Heart left ventricle (tissue), 16 donors: ENCODE measurements around the gene ZNF683. TPM values are rescaled to one million over a fixed set of nuclear protein-coding genes. Genes with fewer than 3 reads are reported as not detected.

Experiments
- ATAC-seq, 4 donors: fragments of 200-7000 bp; cut with Tn5 transposase; one replicate each; pipeline ENCODE4 v1.9.1; 2020 to 2022; ENCODE audit warnings: moderate library complexity in 4 of 4, mild to moderate bottlenecking in 3 of 4, moderate number of reproducible peaks in 1 of 4
- DNase-seq, 5 donors: peaks; one replicate each; pipeline ENCODE4 v3.0.0-alpha.2; 2020
- H3K27ac ChIP-seq, 12 donors: fragments of 200-600 bp; sonication (generic) in 4 of 12; one replicate each; pipeline versions ENCODE4 v1.5.0 to v1.8.0; 2016 to 2022; ENCODE audit warnings: mild to moderate bottlenecking in 2 of 12
- H3K27me3 ChIP-seq, 9 donors: fragments of 200-600 bp; sonication (generic) in 2 of 9; one replicate each; pipeline versions ENCODE4 v1.5.1 to v1.8.0; 2016 to 2022; ENCODE audit warnings: mild to moderate bottlenecking in 3 of 9
- H3K36me3 ChIP-seq, 9 donors: fragments of 200-600 bp; sonication (generic) in 2 of 9; one replicate each; pipeline versions ENCODE4 v1.5.0 to v1.8.0; 2018 to 2022; ENCODE audit warnings: mild to moderate bottlenecking in 2 of 9
- H3K4me1 ChIP-seq, 12 donors: fragments of 200-600 bp; sonication (generic) in 4 of 12; one replicate each; pipeline versions ENCODE4 v1.5.0 to v1.8.0; 2016 to 2022; ENCODE audit warnings: mild to moderate bottlenecking in 3 of 12
- H3K4me3 ChIP-seq, 12 donors: fragments of 200-600 bp; sonication (generic) in 4 of 12; one replicate each; pipeline versions ENCODE4 v1.5.0 to v1.8.0; 2017 to 2022; ENCODE audit warnings: mild to moderate bottlenecking in 9 of 12, moderate library complexity in 4 of 12
- H3K9me3 ChIP-seq, 12 donors: fragments of 200-600 bp; sonication (generic) in 4 of 12; one replicate each; pipeline versions ENCODE4 v1.5.0 to v1.8.0; 2016 to 2022; ENCODE audit warnings: mild to moderate bottlenecking in 1 of 12
- CTCF ChIP-seq, 12 donors: fragments of 200-600 bp; sonication (generic) in 4 of 12; IDR thresholded peaks; one replicate each; pipeline versions ENCODE4 v1.5.0 to v1.8.0; 2018 to 2022; ENCODE audit warnings: antibody characterized with exemption in 12 of 12, mild to moderate bottlenecking in 5 of 12
- POLR2A ChIP-seq, 2 donors: fragments of 450-650 bp; IDR thresholded peaks; one replicate each; pipeline ENCODE4 v1.6.1; 2017; ENCODE audit warnings: antibody characterized with exemption in 2 of 2, mild to moderate bottlenecking in 2 of 2, moderate library complexity in 2 of 2
- WGBS, 4 donors: extraction: QIAGEN DNeasy Blood & Tissue Kit in 2 of 4; methylation state at CpG; one replicate each; pipeline versions ENCODE4 v1.1.5 to v1.1.7; 2013 to 2018; 5-methylcytosine and 5-hydroxymethylcytosine counted together
- intact Hi-C, 10 donors: fragments of 100-400 bp; cut with DNase I; formaldehyde crosslinking; loops; one replicate each; pipeline versions ENCODE4 v1.11.1 to v1.14.2; 2022
- polyA plus RNA-seq, 2 donors: library from polyadenylated mRNA; stranded (reverse); fragments of 200-250 nt; gene quantifications; one replicate each; pipeline ENCODE4 v1.2.3, GENCODE V29; 2013
- total RNA-seq, 9 donors: library from RNA; depleted of rRNA in 2 of 9; stranded (reverse); fragments of >200 nt in 2 of 9; fragmentation: NEBNext Ultra II Directional in 3 of 9; extraction: Animal tissue kit (Norgen Biotek cat#: 25700) in 3 of 9; gene quantifications; one replicate each; pipeline versions ENCODE4 v1.1.0 to v1.2.4, GENCODE V29; 2016 to 2023
- donor health status: ischemic (EF 13 %, LVEDD 7.1; RV severe dilation, severe dysfunction).
- donor health status: healthy with polysubstance abuse.
- donor health status: DM: no; HTN: yes; CAD: no.
- donor health status: DM: no; HTN: no; CAD: no.
- donor health status: ischemic (EF 25% LVEDD 6.9; RV normal size, moderate dysfunction).
- donor health status: ischemic (EF 25% LVEDD 5.7; RV mildly dilated, moderate dysfunction).
- donor health status: healthy.
- donor health status: DM: yes; HTN: yes; CAD: no.
- donor health status: ischemic (EF 35%, LVEDD 5.7; RV mildly dilated, moderate dysfunction).
- donor health status: nonischemic (EF 11% LVEDD 7.7; RV severe dilation, severe dysfunction).
- donor health status: DM: yes; HTN: yes; CAD: no.
- donor health status: PGD.
- donor health status: ischemic (EF 29% LVEDD 5.4; RV normal size, mild dysfunction).
- donor health status: nonischemic (EF 23%, LVEDD 6.1; RV moderate dilation, normal function).

Gene ZNF683
- total and polyA plus RNA-seq, 11 donors: 0.04 to 1.2 (median 0.38) TPM; not detected in 7

GRCh38 chr1:26413031-26413430 lies 40.5 kb upstream of the ZNF683 start:
- ATAC-seq: no peak
- peaks cover 0 to 11% (median 0%) of the 10 kb centered on the region in 12 donors for H3K4me1 ChIP-seq
- intact Hi-C loops: no loop called here
- no peak for TF ChIP-seq CTCF (IDR thresholded peaks at IDR 0.05)
- no peak for TF ChIP-seq POLR2A (IDR thresholded peaks at IDR 0.05)
- WGBS, 4 donors: 4 to 11% (median 6%) methylated on average over 1 of the region's 1 CpG
- H3K9me3 ChIP-seq: no peaks in the 10 kb centered on the region
- H3K27ac ChIP-seq: no peak overlapping the region
- peaks cover 27 to 74% (median 45%) of the 10 kb centered on the region in 9 donors for H3K27me3 ChIP-seq
- DNase-seq: no peak
- H3K4me3 ChIP-seq: no peak overlapping the region
- H3K36me3 ChIP-seq: no peaks in the 10 kb centered on the region

GRCh38 chr1:26412180-26412840 lies 39.8 kb upstream of the ZNF683 start:
- H3K27me3 ChIP-seq: peaks cover 27 to 74% (median 45%) of the 10 kb centered on the region in 9 donors
- intact Hi-C loops: no loop called here

GRCh38 chr1:26411624-26412074 lies 39.1 kb upstream of the ZNF683 start:
- Histone ChIP-seq H3K9me3 (no peaks in the 10 kb centered on the region), H3K27me3 (peaks cover 27 to 72% (median 45%) of the 10 kb centered on the region in 9 donors), H3K4me1 (peaks cover 0 to 11% (median 0%) of the 10 kb centered on the region in 12 donors), H3K4me3 (peak overlapping the region in 1 of 12 donors; percentile 2), H3K36me3 (no peaks in the 10 kb centered on the region), H3K27ac (no peak overlapping the region)
- TF ChIP-seq CTCF (IDR thresholded peaks at IDR 0.05): no peak
- no peak for TF ChIP-seq POLR2A (IDR thresholded peaks at IDR 0.05)
- DNase-seq (no peak), ATAC-seq (no peak)
- intact Hi-C loops: no loop called here
- WGBS, 4 donors: 3 to 9% (median 8%) methylated on average over 14 to 20 of the region's 20 CpGs

More at GRCh38 chr1:26412180-26412840, 39.8 kb upstream of the ZNF683 start:
- no peaks in the 10 kb centered on the region for H3K9me3 ChIP-seq
- no peak overlapping the region for H3K4me3 ChIP-seq
- no peak for ATAC-seq
- H3K4me1 ChIP-seq: peaks cover 0 to 11% (median 0%) of the 10 kb centered on the region in 12 donors
- TF ChIP-seq POLR2A (IDR thresholded peaks at IDR 0.05) (no peak), CTCF (IDR thresholded peaks at IDR 0.05) (no peak)
- H3K27ac ChIP-seq: no peak overlapping the region
- no peak for DNase-seq
- no peaks in the 10 kb centered on the region for H3K36me3 ChIP-seq
- WGBS, 4 donors: 14 to 21% (median 15%) methylated on average over 9 of the region's 9 CpGs

GRCh38 chr1:26410706-26411623 lies 38.4 kb upstream of the ZNF683 start, which contains the start of gene LIN28A:
LIN28A (plus strand) TSS chr1:26410817; CDS start chr1:26410892, 75 bp downstream.
- intact Hi-C loops: no loop called here
- Histone ChIP-seq H3K9me3 (no peaks in the 10 kb centered on the region), H3K36me3 (no peaks in the 10 kb centered on the region), H3K4me3 (peak within 1 kb of the TSS in 1 of 12 donors; percentile 2), H3K4me1 (peaks cover 0 to 11% (median 0%) of the 10 kb centered on the region in 12 donors), H3K27ac (no peak within 1 kb of the TSS), H3K27me3 (peaks cover 27 to 66% (median 45%) of the 10 kb centered on the region in 9 donors)
- 2 to 3% (median 2%) methylated on average over 47 to 70 of the region's 70 CpGs for WGBS, 4 donors
- TF ChIP-seq CTCF (IDR thresholded peaks at IDR 0.05) (no peak), POLR2A (IDR thresholded peaks at IDR 0.05) (no peak)
- DNase-seq (no peak), ATAC-seq (no peak)
